Kidney (tissue), 14 donors: ENCODE results near the gene KLK11. TPM values are rescaled to one million over a fixed set of nuclear protein-coding genes. Genes with fewer than 3 reads are reported as not detected.

Experiments used
- DNase-seq, 5 donors: peaks; one replicate each; pipeline ENCODE4 v3.0.0-alpha.2; 2013 to 2020
- FAIRE-seq: peaks from 2 replicates; lab custom pipeline; 2012; peaks lifted over from hg19 to GRCh38; lab: Jason Lieb, UNC
- H3K27ac ChIP-seq, 2 donors: one replicate each; pipeline ENCODE4 v1.7.0; 2013; ENCODE audit warnings: low read depth in 2 of 2, low read length in 2 of 2, inconsistent platforms in 1 of 2
- H3K27me3 ChIP-seq: one replicate; pipeline ENCODE4 v1.7.1; 2013; ENCODE audit warnings: low read length, inconsistent platforms; ENCODE audit not compliant: control insufficient read depth, insufficient read depth
- H3K36me3 ChIP-seq, 3 donors: one replicate each; pipeline versions ENCODE4 v1.7.0 to v1.7.1; 2013; ENCODE audit warnings: low read length in 3 of 3, control low read depth in 1 of 3, inconsistent platforms in 1 of 3; ENCODE audit not compliant: insufficient read depth in 3 of 3, control insufficient read depth in 2 of 3
- H3K4me1 ChIP-seq, 3 donors: one replicate each; pipeline versions ENCODE4 v1.7.0 to v1.7.1; 2013; ENCODE audit warnings: low read length in 3 of 3, inconsistent platforms in 1 of 3, low read depth in 1 of 3; ENCODE audit not compliant: control insufficient read depth in 2 of 3, insufficient read depth in 2 of 3
- H3K4me3 ChIP-seq, 3 donors: one replicate each; pipeline versions ENCODE4 v1.7.0 to v1.8.1; 2013; ENCODE audit warnings: low read length in 3 of 3, control low read depth in 1 of 3, inconsistent platforms in 1 of 3
- H3K9ac ChIP-seq, 3 donors: one replicate each; pipeline versions ENCODE4 v1.7.0 to v1.7.1; 2013; ENCODE audit warnings: low read length in 3 of 3, control low read depth in 1 of 3, inconsistent platforms in 1 of 3
- H3K9me3 ChIP-seq, 3 donors: one replicate each; pipeline versions ENCODE4 v1.7.0 to v1.7.1; 2013; ENCODE audit warnings: low read length in 3 of 3, control low read depth in 1 of 3, inconsistent platforms in 1 of 3; ENCODE audit not compliant: control insufficient read depth in 2 of 3, insufficient read depth in 1 of 3
- intact Hi-C: fragments of 100-400 bp; cut with DNase I; formaldehyde crosslinking; loops from one replicate; pipeline ENCODE4 v1.11.1; 2022
- polyA plus RNA-seq: library from polyadenylated mRNA; stranded (reverse); fragments of 350-450 nt; fragmentation: Illumina TruSeq; extraction: RNeasy Lipid Tissue Mini Kit (QIAGEN cat#74804); gene quantifications from one replicate; pipeline ENCODE4 v1.2.3, GENCODE V29; 2014; ENCODE audit warnings: low read depth, low replicate concordance; ENCODE audit not compliant: insufficient read depth
- total RNA-seq: library from RNA; stranded (reverse); fragmentation: NEBNext Ultra II Directional; extraction: Animal tissue kit (Norgen Biotek cat#: 25700); gene quantifications from one replicate; pipeline ENCODE4 v1.2.1, GENCODE V29; 2021
- TF ChIP-seq, protein P1 (sequence below): IDR thresholded peaks from 3 replicates; pipeline ENCODE4 v1.5.1; 2012; ENCODE audit warnings: mild to moderate bottlenecking, moderate library complexity, borderline replicate concordance; ENCODE audit not compliant: insufficient read depth; ENCODE audit errors: extremely low read depth
- donor health status: control.
- donor health status: control.
- donor health status: control.
- donor health status: control.
- donor health status: control.
- donor health status: DM: yes; HTN: yes; CAD: no.
- donor health status: Normal renal cell carcinoma (clear cell type).

KLK11 gene
- total and polyA plus RNA-seq, 2 donors from 2014 or later, result 0.47 TPM; not detected in 1

- no peaks in the 10 kb centered on the region for H3K27me3 ChIP-seq
- no peak overlapping the region for H3K9ac ChIP-seq
- TF ChIP-seq, protein P1, sequence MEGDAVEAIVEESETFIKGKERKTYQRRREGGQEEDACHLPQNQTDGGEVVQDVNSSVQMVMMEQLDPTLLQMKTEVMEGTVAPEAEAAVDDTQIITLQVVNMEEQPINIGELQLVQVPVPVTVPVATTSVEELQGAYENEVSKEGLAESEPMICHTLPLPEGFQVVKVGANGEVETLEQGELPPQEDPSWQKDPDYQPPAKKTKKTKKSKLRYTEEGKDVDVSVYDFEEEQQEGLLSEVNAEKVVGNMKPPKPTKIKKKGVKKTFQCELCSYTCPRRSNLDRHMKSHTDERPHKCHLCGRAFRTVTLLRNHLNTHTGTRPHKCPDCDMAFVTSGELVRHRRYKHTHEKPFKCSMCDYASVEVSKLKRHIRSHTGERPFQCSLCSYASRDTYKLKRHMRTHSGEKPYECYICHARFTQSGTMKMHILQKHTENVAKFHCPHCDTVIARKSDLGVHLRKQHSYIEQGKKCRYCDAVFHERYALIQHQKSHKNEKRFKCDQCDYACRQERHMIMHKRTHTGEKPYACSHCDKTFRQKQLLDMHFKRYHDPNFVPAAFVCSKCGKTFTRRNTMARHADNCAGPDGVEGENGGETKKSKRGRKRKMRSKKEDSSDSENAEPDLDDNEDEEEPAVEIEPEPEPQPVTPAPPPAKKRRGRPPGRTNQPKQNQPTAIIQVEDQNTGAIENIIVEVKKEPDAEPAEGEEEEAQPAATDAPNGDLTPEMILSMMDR, result no peak
- no peak for FAIRE-seq
- H3K4me1 ChIP-seq, result no peaks in the 10 kb centered on the region
- DNase-seq, result no peak
- no peaks in the 10 kb centered on the region for H3K9me3 ChIP-seq
- H3K27ac ChIP-seq, result no peak overlapping the region
- no peaks in the 10 kb centered on the region for H3K36me3 ChIP-seq
- intact Hi-C loops, result no loop called here
- no peak overlapping the region for H3K4me3 ChIP-seq
Observed at GRCh38 chr19:50981587-50982146, 44.7 kb downstream of the KLK11 start.

GRCh38 chr19:50980208-50980607 lies 46.2 kb downstream of the KLK11 start:
- Histone ChIP-seq H3K27me3 (no peaks in the 10 kb centered on the region), H3K9ac (no peak overlapping the region), H3K9me3 (no peaks in the 10 kb centered on the region), H3K4me1 (no peaks in the 10 kb centered on the region), H3K36me3 (no peaks in the 10 kb centered on the region), H3K27ac (no peak overlapping the region), H3K4me3 (no peak overlapping the region)
- intact Hi-C loops, result no loop called here
- no peak for FAIRE-seq
- peak in 1 of 5 donors; percentile 13 for DNase-seq
- TF ChIP-seq, protein P1, result no peak

DNA sequence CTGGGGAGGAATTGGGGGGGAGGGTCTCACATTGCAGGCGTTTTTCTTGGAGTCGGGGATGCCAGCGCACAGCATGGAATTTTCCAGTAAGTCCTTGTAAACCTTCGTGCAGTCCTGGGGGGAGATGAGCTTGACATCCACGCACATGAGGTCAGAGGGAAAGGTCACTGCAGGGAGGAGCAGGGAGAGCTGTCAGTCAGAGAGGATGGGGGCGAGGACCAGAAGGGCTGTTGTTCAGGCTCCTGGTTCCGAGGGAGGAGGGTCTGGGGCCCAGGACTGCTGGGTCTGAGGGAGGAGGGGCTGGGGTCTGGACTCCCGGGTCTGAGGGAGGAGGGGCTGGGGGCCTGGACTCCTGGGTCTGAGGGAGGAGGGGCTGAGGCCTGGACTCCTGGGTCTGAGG lies 46.7 kb downstream of the KLK11 start:
- Histone ChIP-seq H3K27ac (no peak overlapping the region), H3K4me1 (no peaks in the 10 kb centered on the region), H3K36me3 (no peaks in the 10 kb centered on the region), H3K4me3 (no peak overlapping the region), H3K9ac (no peak overlapping the region), H3K27me3 (no peaks in the 10 kb centered on the region), H3K9me3 (no peaks in the 10 kb centered on the region)
- intact Hi-C loops, result no loop called here
- TF ChIP-seq, protein P1, result no peak
- DNase-seq (no peak), FAIRE-seq (no peak)
